IMR-90 (cell line): ENCODE data around the gene OSBPL1A. TPM values are rescaled to one million over a fixed set of nuclear protein-coding genes. Genes with fewer than 3 reads are reported as not detected.

Experiments
- ATAC-seq: fragments of 200-7000 bp; cut with Tn5 transposase; 2 replicates; pipeline ENCODE4 v1.9.1; 2020; ENCODE audit warnings: low read depth, mild to moderate bottlenecking, moderate library complexity
- BruUV-seq: library from RNA; stranded (reverse); fragments of 400-500 nt; replicated peaks from 2 replicates; lab custom pipeline; 2021; lab: Mats Ljungman, UMichigan
- CTCF ChIA-PET: fragments of 300-600 bp; formaldehyde crosslinking; extraction: SDS; loops from one replicate; lab custom pipeline; 2021; ENCODE audit warnings: antibody characterized with exemption; lab: Yijun Ruan, JAX
- POLR2A ChIA-PET: fragments of 300-600 bp; sonication (Branson Sonifier 250); formaldehyde crosslinking; loops from one replicate; lab custom pipeline; 2022; ENCODE audit warnings: antibody characterized with exemption; ENCODE audit not compliant: unreplicated experiment; lab: Charles Lee
- DNase-seq: peaks from one replicate; pipeline ENCODE4 v3.0.0; 2013
- H2AFZ ChIP-seq: replicated peaks from 2 replicates; pipeline ENCODE3; 2013; ENCODE audit warnings: low read length, mild to moderate bottlenecking; ENCODE audit not compliant: poor library complexity
- H2AK5ac ChIP-seq: 2 replicates; pipeline ENCODE4 v1.6.1; 2013; ENCODE audit warnings: low read depth, low read length, inconsistent platforms
- H2AK9ac ChIP-seq: replicated peaks from 2 replicates; pipeline ENCODE3; 2013; ENCODE audit warnings: mild to moderate bottlenecking, low read depth, low read length, moderate library complexity; ENCODE audit not compliant: poor library complexity
- H2BK120ac ChIP-seq: 2 replicates; pipeline ENCODE4 v1.6.1; 2013; ENCODE audit warnings: low read depth, low read length, inconsistent platforms
- H2BK15ac ChIP-seq: 3 replicates; pipeline ENCODE4 v1.6.1; 2013; ENCODE audit warnings: low read depth, low read length, inconsistent platforms
- H2BK20ac ChIP-seq: 2 replicates; pipeline ENCODE4 v1.6.1; 2013; ENCODE audit warnings: low read depth, mild to moderate bottlenecking, inconsistent platforms, low read length, moderate library complexity
- H2BK5ac ChIP-seq: 2 replicates; pipeline ENCODE4 v1.6.1; 2013; ENCODE audit warnings: mild to moderate bottlenecking, low read depth, low read length, inconsistent platforms; ENCODE audit not compliant: poor library complexity, severe bottlenecking
- H3K14ac ChIP-seq: replicated peaks from 2 replicates; pipeline ENCODE4 v1.6.1; 2013; ENCODE audit warnings: low read depth, low read length, inconsistent platforms
- H3K18ac ChIP-seq: 2 replicates; pipeline ENCODE4 v1.6.1; 2013; ENCODE audit warnings: low read depth, low read length, control low read depth
- H3K23ac ChIP-seq: 2 replicates; pipeline ENCODE4 v1.6.1; 2013; ENCODE audit warnings: low read depth, low read length, inconsistent platforms
- H3K27ac ChIP-seq: 2 replicates; pipeline ENCODE4 v1.5.1; 2013; ENCODE audit warnings: mild to moderate bottlenecking, control low read depth, low read length; ENCODE audit not compliant: insufficient read depth
- H3K27me3 ChIP-seq: 2 replicates; pipeline ENCODE4 v1.6.1; 2013; ENCODE audit warnings: low read length; ENCODE audit not compliant: control insufficient read depth, insufficient read depth
- H3K36me3 ChIP-seq: 2 replicates; pipeline ENCODE4 v1.6.1; 2013; ENCODE audit warnings: low read length, mixed read lengths; ENCODE audit not compliant: control insufficient read depth, insufficient read depth
- H3K4ac ChIP-seq: 2 replicates; pipeline ENCODE4 v1.6.1; 2013; ENCODE audit warnings: low read depth, low read length, inconsistent platforms
- H3K4me1 ChIP-seq: 2 replicates; pipeline ENCODE4 v1.6.1; 2013; ENCODE audit warnings: low read length, mixed read lengths; ENCODE audit not compliant: control insufficient read depth, insufficient read depth
- H3K4me2 ChIP-seq: 2 replicates; pipeline ENCODE4 v1.6.1; 2013; ENCODE audit warnings: low read depth, mild to moderate bottlenecking, control low read depth, low read length, moderate library complexity
- H3K4me3 ChIP-seq: 2 replicates; pipeline ENCODE4 v1.5.1; 2013; ENCODE audit warnings: low read depth, mild to moderate bottlenecking, control low read depth, low read length, moderate library complexity; ENCODE audit not compliant: insufficient read depth
- H3K56ac ChIP-seq: 2 replicates; pipeline ENCODE4 v1.6.1; 2013; ENCODE audit warnings: low read length, inconsistent platforms; ENCODE audit not compliant: insufficient read depth; ENCODE audit errors: extremely low read depth
- H3K79me1 ChIP-seq, 2 experiments: 2 replicates each; pipeline ENCODE4 v1.6.1; 2013; ENCODE audit warnings: low read length in 2 of 2, inconsistent platforms in 1 of 2, low read depth in 1 of 2
- H3K9ac ChIP-seq: 2 replicates; pipeline ENCODE4 v1.6.1; 2013; ENCODE audit warnings: low read depth, low read length, control low read depth
- H3K9me1 ChIP-seq: 2 replicates; pipeline ENCODE4 v1.6.1; 2013; ENCODE audit warnings: low read length, inconsistent platforms; ENCODE audit not compliant: insufficient read depth
- H3K9me3 ChIP-seq: 2 replicates; pipeline ENCODE4 v1.6.1; 2013; ENCODE audit warnings: low read length; ENCODE audit not compliant: control insufficient read depth, insufficient read depth
- H4K20me1 ChIP-seq: 2 replicates; pipeline ENCODE4 v1.6.1; 2013; ENCODE audit warnings: low read length, inconsistent platforms; ENCODE audit not compliant: insufficient read depth
- H4K5ac ChIP-seq: 2 replicates; pipeline ENCODE4 v1.6.1; 2013; ENCODE audit warnings: mild to moderate bottlenecking, low read depth, low read length, control low read depth
- H4K8ac ChIP-seq, 2 experiments: 2 replicates each; pipeline ENCODE4 v1.6.1; 2013; ENCODE audit warnings: low read depth in 2 of 2, low read length in 2 of 2, control low read depth in 1 of 2, inconsistent platforms in 1 of 2
- H4K91ac ChIP-seq: 2 replicates; pipeline ENCODE4 v1.6.1; 2013; ENCODE audit warnings: low read depth, low read length, inconsistent platforms; ENCODE audit not compliant: insufficient read depth
- CHD1 ChIP-seq: IDR thresholded peaks from 2 replicates; pipeline ENCODE4 v1.6.1; 2012; ENCODE audit warnings: low read depth, low read length, improper control_type of control experiment
- MAFK ChIP-seq: IDR thresholded peaks from 2 replicates; pipeline ENCODE4 v1.6.1; 2012; ENCODE audit warnings: low read depth, low read length, improper control_type of control experiment
- RAD21 ChIP-seq: IDR thresholded peaks from 2 replicates; pipeline ENCODE4 v1.6.1; 2012; ENCODE audit warnings: low read length, improper control_type of control experiment
- SMC3 ChIP-seq: fragments of 150-350 bp; IDR thresholded peaks from 2 replicates; pipeline ENCODE4 v1.6.1; 2016; ENCODE audit warnings: low read depth, mild to moderate bottlenecking, antibody characterized with exemption, low read length, moderate library complexity
- WGBS, 2 experiments: methylation state at CpG; one replicate each; pipeline versions ENCODE4 v1.1.5 to v1.1.7; 2013; ENCODE audit warnings: missing lambda C conversion rate in 2 of 2; ENCODE audit not compliant: insufficient read length in 1 of 2; ENCODE audit errors: extremely low coverage in 2 of 2; 5-methylcytosine and 5-hydroxymethylcytosine counted together
- dilution Hi-C: fragments of 300-500 bp; cut with HindIII; formaldehyde crosslinking; loops from one replicate; pipeline ENCODE4 v1.14.3; 2018; ENCODE audit warnings: low sequenced_read_pairs; ENCODE audit not compliant: unreplicated experiment
- in situ Hi-C: fragments of 300-500 bp; cut with MboI; formaldehyde crosslinking; loops from 3 replicates; pipeline ENCODE4 v1.14.3; 2019; ENCODE audit warnings: low sequenced_read_pairs, inconsistent platforms, mixed read lengths
- intact Hi-C: fragments of 100-400 bp; cut with micrococcal nuclease; formaldehyde crosslinking; loops from 2 replicates; pipeline ENCODE4 v1.10.0; 2022
- polyA plus RNA-seq, 3 experiments: library from polyadenylated mRNA; depleted of rRNA; stranded (reverse); fragments of >200 nt; gene quantifications; 2 replicates each; pipeline ENCODE4 v1.2.3, GENCODE V29; 2012; ENCODE audit warnings: low replicate concordance in 1 of 3
- total RNA-seq: library from RNA; depleted of rRNA; stranded (reverse); fragments of >200 nt; gene quantifications from 2 replicates; pipeline ENCODE4 v1.2.3, GENCODE V29; 2012
- TF ChIP-seq, protein P1 (sequence below): fragments of 150-350 bp; IDR thresholded peaks from 2 replicates; pipeline ENCODE4 v1.6.1; 2016; ENCODE audit warnings: low read depth, mild to moderate bottlenecking, low read length, moderate library complexity, borderline replicate concordance

The OSBPL1A gene
- total and polyA plus RNA-seq, 2 of the 4 experiments (the other 2 are of a cell fraction), result 29.4 to 70.4 TPM

DNA sequence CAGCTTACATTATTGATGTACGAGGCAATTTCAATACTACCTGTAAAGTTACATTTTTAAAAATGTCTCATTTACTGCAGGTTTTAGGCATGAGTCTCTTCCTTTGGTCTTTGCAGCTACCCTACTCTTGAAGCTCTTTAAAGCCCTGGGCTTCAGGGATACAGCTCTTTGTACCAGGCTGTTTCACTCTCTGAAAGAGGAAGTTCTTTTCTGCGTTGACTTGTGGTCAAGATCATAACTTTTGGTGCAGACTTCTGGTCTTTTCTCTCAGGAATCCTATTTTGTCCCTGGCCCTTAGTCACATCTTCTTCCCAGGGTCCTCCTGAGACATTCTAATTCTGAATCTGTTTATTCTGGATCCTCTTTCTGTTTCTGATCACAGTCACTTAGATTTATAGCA is 46.2 kb upstream of the OSBPL1A start:
- H3K4me2 ChIP-seq, result no peak overlapping the region
- no peak overlapping the region for H3K4me3 ChIP-seq
- no peaks in the 10 kb centered on the region for H3K4me1 ChIP-seq
- no peak overlapping the region for H2AK9ac ChIP-seq
- no peak overlapping the region for H2BK120ac ChIP-seq
- dilution Hi-C loops, result no loop called here
- POLR2A ChIA-PET, result no interaction called here
- ATAC-seq (no peak), DNase-seq (no peak)
- no peak overlapping the region for H3K4ac ChIP-seq
- intact Hi-C loops, result no loop called here
- H3K27me3 ChIP-seq, result no peaks in the 10 kb centered on the region
- TF ChIP-seq RAD21, result no peak
- TF ChIP-seq, protein P1, sequence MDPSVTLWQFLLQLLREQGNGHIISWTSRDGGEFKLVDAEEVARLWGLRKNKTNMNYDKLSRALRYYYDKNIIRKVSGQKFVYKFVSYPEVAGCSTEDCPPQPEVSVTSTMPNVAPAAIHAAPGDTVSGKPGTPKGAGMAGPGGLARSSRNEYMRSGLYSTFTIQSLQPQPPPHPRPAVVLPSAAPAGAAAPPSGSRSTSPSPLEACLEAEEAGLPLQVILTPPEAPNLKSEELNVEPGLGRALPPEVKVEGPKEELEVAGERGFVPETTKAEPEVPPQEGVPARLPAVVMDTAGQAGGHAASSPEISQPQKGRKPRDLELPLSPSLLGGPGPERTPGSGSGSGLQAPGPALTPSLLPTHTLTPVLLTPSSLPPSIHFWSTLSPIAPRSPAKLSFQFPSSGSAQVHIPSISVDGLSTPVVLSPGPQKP, result no peak
- TF ChIP-seq MAFK, result no peak
- TF ChIP-seq SMC3, result no peak
- no peak for TF ChIP-seq CHD1
- H3K79me1 ChIP-seq, result no peaks in the 10 kb centered on the region
- H2BK20ac ChIP-seq, result no peak overlapping the region
- no peaks in the 10 kb centered on the region for H4K20me1 ChIP-seq
- H3K9ac ChIP-seq, result no peak overlapping the region
- no peak overlapping the region for H4K91ac ChIP-seq
- H3K18ac ChIP-seq, result no peak overlapping the region
- H3K9me1 ChIP-seq, result no peaks in the 10 kb centered on the region
- H3K9me3 ChIP-seq, result no peaks in the 10 kb centered on the region
- no peak overlapping the region for H4K8ac ChIP-seq
- WGBS, 2 experiments, result no CpG with 5 or more reads among the region's 2 CpGs
- H2BK5ac ChIP-seq, result no peak overlapping the region
- no TSS peak for BruUV-seq
- H3K56ac ChIP-seq, result no peak overlapping the region
- peaks cover 17% of the 10 kb centered on the region for H3K36me3 ChIP-seq
- CTCF ChIA-PET, result interaction anchor here (0.6 kb wide), 1 partner anchor 82 kb away, joined by 3 read pairs; no protein-coding TSS in a partner anchor
- H3K14ac ChIP-seq, result no peak overlapping the region
- H3K27ac ChIP-seq, result no peak overlapping the region
- no peak overlapping the region for H2AK5ac ChIP-seq
- H2BK15ac ChIP-seq, result no peak overlapping the region
- H4K5ac ChIP-seq, result no peak overlapping the region
- in situ Hi-C loops, result no loop called here
- H3K23ac ChIP-seq, result no peak overlapping the region
- no peak overlapping the region for H2AFZ ChIP-seq
